KOPT-K1 (cell line): Measurements from ENCODE around the gene BAG5.
"Not testable (repeated sequence)": the region's sequence is repeated elsewhere in the genome, so short reads cannot be mapped to it uniquely, and the experiment has no call there.

Experiments used
- H3K27ac ChIP-seq: fragments of 200-600 bp; sonication (generic); 2 replicates; pipeline ENCODE4 v1.5.1; 2016; ENCODE audit warnings: antibody characterized with exemption, mild to moderate bottlenecking, low read depth, low read length; ENCODE audit not compliant: poor library complexity, severe bottlenecking
- H3K36me3 ChIP-seq: fragments of 200-600 bp; sonication (generic); 2 replicates; pipeline ENCODE4 v1.5.1; 2017; ENCODE audit warnings: antibody characterized with exemption, mild to moderate bottlenecking, low read length, moderate library complexity; ENCODE audit not compliant: insufficient read depth
- H3K9me3 ChIP-seq: fragments of 200-600 bp; sonication (generic); 2 replicates; pipeline ENCODE4 v1.5.1; 2017; ENCODE audit warnings: antibody characterized with exemption, low read length, mild to moderate bottlenecking; ENCODE audit not compliant: insufficient read depth, poor library complexity, severe bottlenecking

BAG5 gene

GRCh38 chr14:103528587-103529382 lies 33.7 kb downstream of the BAG5 start, which contains the start of gene TRMT61A:
TSS of gene TRMT61A (plus strand) at chr14:103529196. CDS start at chr14:103529979, 783 bp downstream.
- peak within 1 kb of the TSS; percentile 74 for H3K27ac ChIP-seq
- no peaks in the 10 kb centered on the region for H3K9me3 ChIP-seq
- peaks cover 33% of the 10 kb centered on the region; the same call in 1 of the 2 replicates for H3K36me3 ChIP-seq

- peak overlapping the region; percentile 74 for H3K27ac ChIP-seq
These were observed 34.3 kb downstream of the BAG5 start for GRCh38 chr14:103528146-103528586.

GRCh38 chr14:103527408-103528145 lies 34.9 kb downstream of the BAG5 start:
- no peaks in the 10 kb centered on the region for H3K9me3 ChIP-seq
- no peak overlapping the region for H3K27ac ChIP-seq
- H3K36me3 ChIP-seq = peaks cover 20% of the 10 kb centered on the region; the same call in 1 of the 2 replicates

More at GRCh38 chr14:103528146-103528586, 34.3 kb downstream of the BAG5 start:
- Histone ChIP-seq H3K36me3 (peaks cover 26% of the 10 kb centered on the region; the same call in 1 of the 2 replicates), H3K9me3 (no peaks in the 10 kb centered on the region)

- Histone ChIP-seq H3K27ac (no peak overlapping the region), H3K9me3 (no peaks in the 10 kb centered on the region), H3K36me3 (peaks cover 14% of the 10 kb centered on the region; the same call in 1 of the 2 replicates)
These were observed 35.6 kb downstream of the BAG5 start for GRCh38 chr14:103526914-103527248.

GRCh38 chr14:103526247-103526913 lies 36.1 kb downstream of the BAG5 start:
- no peak overlapping the region for H3K27ac ChIP-seq
- no peaks in the 10 kb centered on the region for H3K9me3 ChIP-seq
- peaks cover 9% of the 10 kb centered on the region; the same call in 1 of the 2 replicates for H3K36me3 ChIP-seq

GRCh38 chr14:103525430-103526246 lies 36.8 kb downstream of the BAG5 start:
- H3K9me3 ChIP-seq, H3K27ac ChIP-seq, H3K36me3 ChIP-seq: not testable (repeated sequence)

GRCh38 chr14:103524002-103524935 lies 38.2 kb downstream of the BAG5 start:
- Histone ChIP-seq H3K27ac (no peak overlapping the region), H3K36me3 (no peaks in the 10 kb centered on the region), H3K9me3 (no peaks in the 10 kb centered on the region)

- Histone ChIP-seq H3K36me3 (no peaks in the 10 kb centered on the region), H3K27ac (no peak overlapping the region), H3K9me3 (no peaks in the 10 kb centered on the region)
These were observed 38.9 kb downstream of the BAG5 start for GRCh38 chr14:103523575-103523954.

- Histone ChIP-seq H3K27ac (no peak within 1 kb of the TSS), H3K9me3 (no peaks in the 10 kb centered on the region), H3K36me3 (no peaks in the 10 kb centered on the region)
These were observed 39.5 kb downstream of the BAG5 start, which contains the start of gene CKB for GRCh38 chr14:103522649-103523574. TSS of gene CKB (minus strand) at chr14:103522830. CDS start at chr14:103522493, 337 bp downstream.

GRCh38 chr14:103521951-103522563 lies 40.4 kb downstream of the BAG5 start:
- Histone ChIP-seq H3K36me3 (no peaks in the 10 kb centered on the region), H3K27ac (no peak overlapping the region), H3K9me3 (no peaks in the 10 kb centered on the region)

GRCh38 chr14:103521438-103521950 lies 41.0 kb downstream of the BAG5 start:
- no peaks in the 10 kb centered on the region for H3K9me3 ChIP-seq
- no peak overlapping the region for H3K27ac ChIP-seq
- H3K36me3 ChIP-seq = no peaks in the 10 kb centered on the region

GRCh38 chr14:103520657-103521437 lies 41.6 kb downstream of the BAG5 start:
- Histone ChIP-seq H3K9me3 (no peaks in the 10 kb centered on the region), H3K27ac (no peak overlapping the region), H3K36me3 (no peaks in the 10 kb centered on the region)
